H9 (cell line): ENCODE results near the gene TBC1D9B. TPM values are rescaled to one million over a fixed set of nuclear protein-coding genes. Genes with fewer than 3 reads are reported as not detected.

Experiments used
- DNase-seq: peaks from one replicate; pipeline ENCODE4 v3.0.0-alpha.2; 2017
- H2AFZ ChIP-seq: one replicate; pipeline ENCODE4 v1.6.1; 2013; ENCODE audit warnings: mild to moderate bottlenecking, low read length, control low read depth, moderate library complexity
- H2AK5ac ChIP-seq: 2 replicates; pipeline ENCODE4 v1.6.1; 2013; ENCODE audit warnings: low read length, control low read depth, mixed read lengths; ENCODE audit not compliant: insufficient read length
- H2BK120ac ChIP-seq: one replicate; pipeline ENCODE4 v1.6.1; 2013; ENCODE audit warnings: low read depth, mild to moderate bottlenecking, low read length, control low read depth, inconsistent platforms; ENCODE audit not compliant: poor library complexity, severe bottlenecking
- H2BK12ac ChIP-seq: 2 replicates; pipeline ENCODE4 v1.6.1; 2013; ENCODE audit warnings: low read length, control low read depth, mixed read lengths, low read depth; ENCODE audit not compliant: insufficient read length
- H2BK15ac ChIP-seq: 2 replicates; pipeline ENCODE4 v1.6.1; 2013; ENCODE audit warnings: low read depth, low read length, control low read depth
- H2BK20ac ChIP-seq: one replicate; pipeline ENCODE4 v1.6.1; 2013; ENCODE audit warnings: low read depth, mild to moderate bottlenecking, low read length, control low read depth, inconsistent platforms; ENCODE audit not compliant: poor library complexity, severe bottlenecking
- H2BK5ac ChIP-seq: 2 replicates; pipeline ENCODE4 v1.6.1; 2013; ENCODE audit warnings: low read length, control low read depth, mixed read lengths; ENCODE audit not compliant: insufficient read length
- H3K14ac ChIP-seq: 2 replicates; pipeline ENCODE4 v1.6.1; 2013; ENCODE audit warnings: low read length, control low read depth; ENCODE audit not compliant: insufficient read depth
- H3K18ac ChIP-seq: 2 replicates; pipeline ENCODE4 v1.6.1; 2013; ENCODE audit warnings: low read depth, mild to moderate bottlenecking, mixed read lengths, low read length, control low read depth; ENCODE audit not compliant: insufficient read length
- H3K23ac ChIP-seq: 2 replicates; pipeline ENCODE4 v1.6.1; 2013; ENCODE audit warnings: low read length, control low read depth, mixed read lengths, low read depth; ENCODE audit not compliant: insufficient read length
- H3K23me2 ChIP-seq: 2 replicates; pipeline ENCODE4 v1.6.1; 2013; ENCODE audit warnings: low read depth, mild to moderate bottlenecking, mixed read lengths, low read length, control low read depth; ENCODE audit not compliant: insufficient read length, poor library complexity, severe bottlenecking
- H3K27ac ChIP-seq: 2 replicates; pipeline ENCODE4 v1.5.1; 2013; ENCODE audit warnings: low read length, control low read depth, mixed read lengths, low read depth; ENCODE audit not compliant: insufficient read length
- H3K27me3 ChIP-seq: 2 replicates; pipeline ENCODE4 v1.6.1; 2013; ENCODE audit warnings: low read length, control low read depth, inconsistent platforms; ENCODE audit not compliant: insufficient read depth
- H3K4ac ChIP-seq: 2 replicates; pipeline ENCODE4 v1.6.1; 2013; ENCODE audit warnings: low read depth, mild to moderate bottlenecking, control low read depth, inconsistent platforms, low read length, moderate library complexity
- H3K4me1 ChIP-seq: 2 replicates; pipeline ENCODE4 v1.6.1; 2013; ENCODE audit warnings: low read length, control low read depth, inconsistent platforms; ENCODE audit not compliant: insufficient read depth
- H3K4me2 ChIP-seq: 2 replicates; pipeline ENCODE4 v1.6.1; 2013; ENCODE audit warnings: low read length, control low read depth, mixed read lengths; ENCODE audit not compliant: insufficient read length, insufficient read depth
- H3K56ac ChIP-seq: 2 replicates; pipeline ENCODE4 v1.6.1; 2013; ENCODE audit warnings: low read depth, mild to moderate bottlenecking, mixed read lengths, low read length, control low read depth; ENCODE audit not compliant: insufficient read length
- H3K79me1 ChIP-seq: 2 replicates; pipeline ENCODE4 v1.6.1; 2013; ENCODE audit warnings: low read depth, mild to moderate bottlenecking, moderate library complexity, low read length, control low read depth, inconsistent platforms; ENCODE audit not compliant: insufficient read depth, poor library complexity, severe bottlenecking
- H3K79me2 ChIP-seq: 2 replicates; pipeline ENCODE4 v1.6.1; 2013; ENCODE audit warnings: low read length, control low read depth, inconsistent platforms; ENCODE audit not compliant: insufficient read depth
- H3K9ac ChIP-seq: 2 replicates; pipeline ENCODE4 v1.6.1; 2013; ENCODE audit warnings: low read length, control low read depth, mixed read lengths; ENCODE audit not compliant: insufficient read length; ENCODE audit errors: extremely low read depth
- H3K9me3 ChIP-seq: one replicate; pipeline ENCODE4 v1.6.1; 2013; ENCODE audit warnings: low read depth, low read length, inconsistent platforms; ENCODE audit not compliant: control insufficient read depth
- H3T11ph ChIP-seq: one replicate; pipeline ENCODE4 v1.6.1; 2013; ENCODE audit warnings: mild to moderate bottlenecking, low read length, control low read depth, inconsistent platforms
- H4K20me1 ChIP-seq: one replicate; pipeline ENCODE4 v1.6.1; 2013; ENCODE audit not compliant: control insufficient read depth, insufficient read length, insufficient read depth
- H4K5ac ChIP-seq: 2 replicates; pipeline ENCODE4 v1.6.1; 2013; ENCODE audit warnings: low read depth, mild to moderate bottlenecking, mixed read lengths, low read length, control low read depth; ENCODE audit not compliant: insufficient read length
- H4K8ac ChIP-seq: replicated peaks from 2 replicates; pipeline ENCODE4 v1.6.1; 2013; ENCODE audit warnings: low read length, control low read depth, mixed read lengths, low read depth; ENCODE audit not compliant: insufficient read length
- H4K91ac ChIP-seq: 2 replicates; pipeline ENCODE4 v1.6.1; 2013; ENCODE audit warnings: low read depth, mild to moderate bottlenecking, moderate library complexity, mixed read lengths, low read length, control low read depth; ENCODE audit not compliant: insufficient read length
- H3K27ac Mint-ChIP-seq, 3 experiments: 2 replicates in 2 of 3; 3 replicates in 1 of 3; pipeline ENCODE4 v1.8.0; 2020 to 2021; ENCODE audit warnings: mixed read lengths in 3 of 3, mild to moderate bottlenecking in 1 of 3, moderate library complexity in 1 of 3
- H3K27me3 Mint-ChIP-seq: 2 replicates; pipeline ENCODE4 v1.8.0; 2021; ENCODE audit warnings: low read depth, mild to moderate bottlenecking, moderate library complexity, mixed read lengths
- H3K36me3 Mint-ChIP-seq, 3 experiments: 2 replicates in 2 of 3; 3 replicates in 1 of 3; pipeline ENCODE4 v1.8.0; 2020 to 2021; ENCODE audit warnings: low read depth in 3 of 3, mixed read lengths in 3 of 3; ENCODE audit not compliant: insufficient read depth in 1 of 3
- H3K4me1 Mint-ChIP-seq, 2 experiments: 2 replicates each; pipeline ENCODE4 v1.8.0; 2020; ENCODE audit warnings: mixed read lengths in 2 of 2
- H3K4me3 Mint-ChIP-seq, 2 experiments: 2 replicates in 1 of 2; 3 replicates in 1 of 2; pipeline ENCODE4 v1.8.0; 2020 to 2021; ENCODE audit warnings: mild to moderate bottlenecking in 2 of 2, mixed read lengths in 2 of 2, moderate library complexity in 1 of 2
- H3K9me3 Mint-ChIP-seq, 2 experiments: 2 replicates in 1 of 2; 3 replicates in 1 of 2; pipeline ENCODE4 v1.8.0; 2020; ENCODE audit warnings: mild to moderate bottlenecking in 2 of 2, mixed read lengths in 2 of 2, moderate library complexity in 1 of 2
- CTCF ChIP-seq: fragments of 200-600 bp; sonication (generic); conservative IDR thresholded peaks from 3 replicates; pipeline ENCODE4 v1.8.0; 2021; ENCODE audit warnings: antibody characterized with exemption, mild to moderate bottlenecking
- WGBS: extraction: QIAGEN DNeasy Blood & Tissue Kit; methylation state at CpG from one replicate; pipeline ENCODE4 v1.1.7; 2013; ENCODE audit warnings: missing lambda C conversion rate, low lambda C conversion rate, mixed read lengths; ENCODE audit not compliant: insufficient read length; ENCODE audit errors: extremely low coverage; 5-methylcytosine and 5-hydroxymethylcytosine counted together
- total RNA-seq: library from RNA; stranded (reverse); gene quantifications from 2 replicates; pipeline ENCODE4 v1.2.1, GENCODE V29; 2021

The TBC1D9B gene
- total RNA-seq, 1 experiment from 2014 or later, result 62.1 TPM

- H4K20me1 ChIP-seq, result no peaks in the 10 kb centered on the region
- H3K56ac ChIP-seq, result no peak overlapping the region
- no peak overlapping the region; a peak in 1 of 7 replicates for H3K27ac Mint-ChIP-seq
- no peak overlapping the region for H2BK20ac ChIP-seq
- peaks cover 2% of the 10 kb centered on the region for H3K27me3 Mint-ChIP-seq
- H3K23ac ChIP-seq, result no peak overlapping the region
- peaks cover 15% of the 10 kb centered on the region for H3K9me3 ChIP-seq
- H3K4me1 ChIP-seq, result no peaks in the 10 kb centered on the region
- H3K9ac ChIP-seq, result no peak overlapping the region
- no peak overlapping the region for H3K4me2 ChIP-seq
- H3K4ac ChIP-seq, result no peak overlapping the region
- H3K23me2 ChIP-seq, result no peaks in the 10 kb centered on the region
- H3K36me3 Mint-ChIP-seq, result peaks cover 42 to 60% (median 59%) of the 10 kb centered on the region in 3 experiments
- no peak overlapping the region for H4K91ac ChIP-seq
- no peak for TF ChIP-seq CTCF
- no peak overlapping the region for H3T11ph ChIP-seq
- H3K79me1 ChIP-seq, result no peaks in the 10 kb centered on the region
- no peak for DNase-seq
- H2BK5ac ChIP-seq, result no peak overlapping the region
- WGBS, result no CpG with 5 or more reads among the region's 25 CpGs
- H3K9me3 Mint-ChIP-seq, result peaks cover 26 to 30% of the 10 kb centered on the region in 2 experiments
- H4K8ac ChIP-seq, result no peak overlapping the region
- no peak overlapping the region for H2AK5ac ChIP-seq
- no peak overlapping the region for H3K27ac ChIP-seq
- H4K5ac ChIP-seq, result no peak overlapping the region
- no peak overlapping the region for H2BK12ac ChIP-seq
- no peaks in the 10 kb centered on the region for H3K79me2 ChIP-seq
- H3K18ac ChIP-seq, result no peak overlapping the region
- no peaks in the 10 kb centered on the region for H3K27me3 ChIP-seq
- H3K4me3 Mint-ChIP-seq, result no peak overlapping the region
- H2AFZ ChIP-seq, result no peak overlapping the region
- H2BK120ac ChIP-seq, result no peak overlapping the region
- no peaks in the 10 kb centered on the region for H3K4me1 Mint-ChIP-seq
- no peak overlapping the region for H2BK15ac ChIP-seq
- H3K14ac ChIP-seq, result no peak overlapping the region
Observed at GRCh38 chr5:179880848-179881590, 26.7 kb downstream of the TBC1D9B start.
